MM.1S (cell line): ENCODE measurements around the gene ANO2.

ENCODE experiments used
- DNase-seq: peaks from one replicate; pipeline ENCODE4 v3.0.0-alpha.2; 2015
- H2AFZ ChIP-seq: fragments of 300-600 bp; sonication (generic); 2 replicates; pipeline ENCODE4 v1.6.0; 2016; ENCODE audit warnings: antibody characterized with exemption, low read length
- H3F3A ChIP-seq: fragments of 300-600 bp; sonication (generic); 2 replicates; pipeline ENCODE4 v1.6.1; 2016; ENCODE audit warnings: mild to moderate bottlenecking, antibody characterized with exemption, low read length, moderate library complexity, mixed read lengths; ENCODE audit not compliant: insufficient read depth
- H3K27ac ChIP-seq: fragments of 300-600 bp; sonication (generic); 2 replicates; pipeline ENCODE4 v1.5.1; 2016; ENCODE audit warnings: mild to moderate bottlenecking, low read length
- H3K27me3 ChIP-seq: fragments of 300-600 bp; sonication (generic); replicated peaks from 2 replicates; pipeline ENCODE4 v1.6.0; 2016; ENCODE audit warnings: low read length; ENCODE audit not compliant: insufficient read depth
- H3K36me3 ChIP-seq: fragments of 300-600 bp; sonication (generic); replicated peaks from 2 replicates; pipeline ENCODE4 v1.6.1; 2016; ENCODE audit warnings: mild to moderate bottlenecking, low read length, mixed read lengths; ENCODE audit not compliant: insufficient read depth
- H3K4me1 ChIP-seq: fragments of 300-600 bp; sonication (generic); 2 replicates; pipeline ENCODE4 v1.6.1; 2016; ENCODE audit warnings: low read length, mixed read lengths
- H3K4me2 ChIP-seq: fragments of 300-600 bp; sonication (generic); 2 replicates; pipeline ENCODE4 v1.6.0; 2016; ENCODE audit warnings: low read depth, low read length
- H3K4me3 ChIP-seq: fragments of 300-600 bp; sonication (generic); 2 replicates; pipeline ENCODE4 v1.5.1; 2016; ENCODE audit warnings: low read length, mixed read lengths
- H3K79me2 ChIP-seq: fragments of 300-600 bp; sonication (generic); 2 replicates; pipeline ENCODE4 v1.6.1; 2016; ENCODE audit warnings: mixed run types, low read length, mixed read lengths
- H3K9ac ChIP-seq: fragments of 300-600 bp; sonication (generic); 2 replicates; pipeline ENCODE4 v1.6.1; 2016; ENCODE audit warnings: low read length, mixed read lengths
- H3K9me2 ChIP-seq: fragments of 300-600 bp; sonication (generic); replicated peaks from 2 replicates; pipeline ENCODE4 v1.6.1; 2016; ENCODE audit warnings: mild to moderate bottlenecking, low read length, mixed read lengths; ENCODE audit not compliant: insufficient read depth
- H3K9me3 ChIP-seq: fragments of 300-600 bp; sonication (generic); replicated peaks from 2 replicates; pipeline ENCODE4 v1.6.1; 2016; ENCODE audit warnings: mild to moderate bottlenecking, low read length, mixed read lengths; ENCODE audit not compliant: insufficient read depth
- H4K20me1 ChIP-seq: fragments of 300-600 bp; sonication (generic); 2 replicates; pipeline ENCODE4 v1.6.1; 2016; ENCODE audit warnings: mild to moderate bottlenecking, low read length, moderate library complexity, mixed read lengths; ENCODE audit not compliant: insufficient read depth
- CTCF ChIP-seq: fragments of 300-600 bp; sonication (generic); IDR thresholded peaks from 2 replicates; pipeline ENCODE4 v1.5.1; 2016; ENCODE audit warnings: antibody characterized with exemption, low read length, mixed read lengths
- EZH2 ChIP-seq: fragments of 300-600 bp; sonication (generic); optimal IDR thresholded peaks from 2 replicates; pipeline ENCODE3; 2017; ENCODE audit warnings: low read depth, mild to moderate bottlenecking, antibody characterized with exemption, low read length, mixed read lengths
- EZH2phosphoT487 ChIP-seq: fragments of 300-600 bp; sonication (generic); IDR thresholded peaks from 2 replicates; pipeline ENCODE4 v1.6.1; 2018; ENCODE audit warnings: antibody characterized with exemption, low read length

Gene ANO2

GRCh38 chr12:5956987-5957386 is 11.9 kb upstream of the ANO2 start:
- Histone ChIP-seq H3K4me1 (no peaks in the 10 kb centered on the region), H3K4me2 (no peak overlapping the region), H3F3A (no peaks in the 10 kb centered on the region), H3K27me3 (no peaks in the 10 kb centered on the region), H3K9me2 (no peaks in the 10 kb centered on the region), H2AFZ (no peak overlapping the region), H3K9me3 (no peaks in the 10 kb centered on the region), H4K20me1 (no peaks in the 10 kb centered on the region), H3K36me3 (no peaks in the 10 kb centered on the region), H3K79me2 (no peaks in the 10 kb centered on the region), H3K27ac (no peak overlapping the region), H3K4me3 (no peak overlapping the region), H3K9ac (no peak overlapping the region)
- no peak for DNase-seq
- TF ChIP-seq EZH2 (no peak), CTCF (no peak), EZH2phosphoT487 (no peak)

DNA sequence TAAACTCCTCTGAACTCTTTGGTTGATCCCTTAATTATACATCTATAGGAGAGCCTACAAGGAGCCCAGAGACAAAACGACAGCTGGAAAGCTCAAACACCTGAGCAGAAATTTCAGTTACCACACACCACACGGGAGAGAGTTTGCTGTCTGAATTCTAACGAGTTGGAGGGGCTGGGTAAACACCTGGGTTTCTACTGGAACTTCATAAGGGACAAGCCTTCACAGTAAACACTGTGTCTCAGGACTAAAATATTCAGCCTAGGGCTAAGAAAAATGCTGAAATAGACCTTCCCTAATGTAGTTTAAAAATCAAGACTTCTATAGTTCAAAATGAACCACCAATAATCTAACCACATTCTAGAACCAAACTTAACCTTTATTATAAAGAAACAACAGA is 9.6 kb upstream of the ANO2 start:
- Histone ChIP-seq H2AFZ (no peak overlapping the region), H3K4me3 (no peak overlapping the region), H3K4me1 (no peaks in the 10 kb centered on the region), H3F3A (no peaks in the 10 kb centered on the region), H3K36me3 (no peaks in the 10 kb centered on the region), H4K20me1 (no peaks in the 10 kb centered on the region), H3K27me3 (no peaks in the 10 kb centered on the region), H3K79me2 (no peaks in the 10 kb centered on the region), H3K4me2 (no peak overlapping the region), H3K27ac (no peak overlapping the region), H3K9ac (no peak overlapping the region), H3K9me3 (no peaks in the 10 kb centered on the region), H3K9me2 (no peaks in the 10 kb centered on the region)
- no peak for TF ChIP-seq EZH2
- no peak for TF ChIP-seq CTCF
- TF ChIP-seq EZH2phosphoT487 = no peak
- peak; percentile 23 for DNase-seq

DNA sequence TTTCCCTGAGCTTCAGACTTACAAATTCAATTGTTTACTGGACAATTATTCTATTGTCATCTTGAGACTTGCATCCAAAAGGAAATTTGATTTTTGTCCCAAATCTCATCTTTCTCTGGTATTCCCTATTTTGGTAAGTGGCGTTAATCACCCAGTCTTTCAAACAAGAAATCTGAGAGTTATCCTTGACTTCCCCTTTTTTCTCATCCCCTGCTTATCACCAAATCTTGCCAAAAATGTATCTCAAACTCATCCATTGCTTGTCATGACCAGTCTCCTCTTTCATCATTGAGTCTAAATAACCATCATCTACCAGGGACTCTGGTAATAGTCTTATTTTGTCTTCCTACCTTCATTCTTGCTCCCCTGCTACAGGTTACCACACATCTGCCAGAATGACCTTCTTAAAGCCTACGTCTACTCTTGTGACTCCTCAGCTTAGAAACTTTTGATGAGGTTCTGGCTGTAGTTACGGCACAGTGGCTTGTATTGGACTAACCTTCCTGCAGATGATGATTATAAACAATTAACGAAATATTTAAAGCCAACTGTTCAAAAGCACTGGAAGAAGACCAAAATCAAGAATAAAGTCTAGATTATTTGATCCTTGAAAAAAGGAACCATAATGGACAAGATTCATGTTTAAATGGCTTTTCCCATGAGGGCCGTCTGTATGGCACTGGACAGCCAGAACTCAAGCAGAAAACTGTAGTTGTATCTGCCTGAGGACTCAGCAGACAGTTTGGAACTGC is 9.0 kb upstream of the ANO2 start:
- no peaks in the 10 kb centered on the region for H3K4me1 ChIP-seq
- TF ChIP-seq EZH2phosphoT487 (no peak), EZH2 (no peak)
- no peak overlapping the region for H3K27ac ChIP-seq
- H3K36me3 ChIP-seq = no peaks in the 10 kb centered on the region
- H3K9me2 ChIP-seq = no peaks in the 10 kb centered on the region
- H3K79me2 ChIP-seq = no peaks in the 10 kb centered on the region
- H4K20me1 ChIP-seq = no peaks in the 10 kb centered on the region
- H3F3A ChIP-seq = no peaks in the 10 kb centered on the region
- H3K4me2 ChIP-seq = no peak overlapping the region
- H3K9me3 ChIP-seq = no peaks in the 10 kb centered on the region
- H3K9ac ChIP-seq = no peak overlapping the region
- H3K27me3 ChIP-seq = no peaks in the 10 kb centered on the region
- H2AFZ ChIP-seq = no peak overlapping the region
- no peak for DNase-seq
- no peak overlapping the region for H3K4me3 ChIP-seq

- DNase-seq = no peak
- Histone ChIP-seq H3K36me3 (no peaks in the 10 kb centered on the region), H3K4me3 (no peak overlapping the region), H3F3A (no peaks in the 10 kb centered on the region), H3K4me2 (no peak overlapping the region), H3K27ac (no peak overlapping the region), H4K20me1 (no peaks in the 10 kb centered on the region), H3K79me2 (no peaks in the 10 kb centered on the region), H2AFZ (no peak overlapping the region), H3K9ac (no peak overlapping the region), H3K27me3 (no peaks in the 10 kb centered on the region), H3K4me1 (no peaks in the 10 kb centered on the region), H3K9me3 (no peaks in the 10 kb centered on the region), H3K9me2 (no peaks in the 10 kb centered on the region)
- TF ChIP-seq CTCF = no peak
- TF ChIP-seq EZH2 = no peak
- TF ChIP-seq EZH2phosphoT487 = no peak
Observed at GRCh38 chr12:5952031-5952430, 7.0 kb upstream of the ANO2 start.
